Kasumi-1 (cell line): ENCODE data around the gene RTEL1.

Experiments used
- DNase-seq, 2 experiments: peaks; one replicate each; lab custom pipeline; 2025; lab: John Stamatoyannopoulos, UW

The RTEL1 gene

DNA sequence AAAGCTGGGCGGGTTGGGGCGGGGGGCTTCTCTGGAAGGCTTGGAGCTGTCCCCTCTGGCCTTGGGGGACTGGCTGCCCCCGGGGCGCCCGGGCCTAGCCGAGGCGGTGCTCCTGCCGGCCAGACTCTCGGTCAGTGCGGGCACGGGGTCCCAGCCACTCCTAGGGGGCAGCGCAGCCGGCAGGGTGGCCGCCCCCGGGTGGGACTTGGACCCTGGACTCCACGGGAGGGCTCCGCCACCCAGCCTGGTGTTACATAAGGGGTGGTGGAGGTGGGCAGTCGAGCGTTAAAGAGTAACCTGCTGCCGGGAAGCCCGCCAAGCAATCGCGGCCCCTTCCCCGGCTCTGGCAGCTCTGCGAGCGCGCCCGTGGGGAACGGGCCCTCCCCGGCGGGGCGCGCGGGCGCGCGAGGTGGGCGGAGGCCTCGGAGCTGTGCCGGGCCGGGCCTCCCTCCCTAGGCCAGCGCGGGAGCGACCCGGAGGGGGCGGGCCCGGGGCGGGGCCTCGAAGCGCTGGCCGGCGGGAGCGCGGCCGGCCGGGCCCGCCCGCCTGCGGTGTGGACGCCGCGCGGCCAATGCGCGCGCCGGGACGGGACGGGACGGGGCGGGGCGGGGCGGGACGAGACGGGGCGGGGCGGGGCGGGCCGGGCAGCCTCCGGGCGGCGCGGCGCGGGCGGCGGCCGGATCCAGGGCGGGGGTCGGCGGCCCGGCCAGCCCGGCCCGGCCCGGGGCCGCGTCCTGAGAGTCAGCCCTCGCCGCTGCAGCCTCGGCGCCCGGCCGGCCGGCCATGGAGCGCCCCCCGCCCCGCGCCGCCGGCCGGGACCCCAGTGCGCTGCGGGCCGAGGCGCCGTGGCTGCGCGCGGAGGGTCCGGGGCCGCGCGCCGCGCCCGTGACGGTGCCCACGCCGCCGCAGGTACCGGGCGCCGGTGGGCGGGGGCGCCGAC is 81.3 kb downstream of the RTEL1 start, which contains the start of gene SLC2A4RG:
TSS of gene SLC2A4RG (plus strand) at position 647 of the 940 bp plus-strand sequence. CDS start at position 784, 137 bp downstream.
- DNase-seq: peak; percentile 19 to 31

DNA sequence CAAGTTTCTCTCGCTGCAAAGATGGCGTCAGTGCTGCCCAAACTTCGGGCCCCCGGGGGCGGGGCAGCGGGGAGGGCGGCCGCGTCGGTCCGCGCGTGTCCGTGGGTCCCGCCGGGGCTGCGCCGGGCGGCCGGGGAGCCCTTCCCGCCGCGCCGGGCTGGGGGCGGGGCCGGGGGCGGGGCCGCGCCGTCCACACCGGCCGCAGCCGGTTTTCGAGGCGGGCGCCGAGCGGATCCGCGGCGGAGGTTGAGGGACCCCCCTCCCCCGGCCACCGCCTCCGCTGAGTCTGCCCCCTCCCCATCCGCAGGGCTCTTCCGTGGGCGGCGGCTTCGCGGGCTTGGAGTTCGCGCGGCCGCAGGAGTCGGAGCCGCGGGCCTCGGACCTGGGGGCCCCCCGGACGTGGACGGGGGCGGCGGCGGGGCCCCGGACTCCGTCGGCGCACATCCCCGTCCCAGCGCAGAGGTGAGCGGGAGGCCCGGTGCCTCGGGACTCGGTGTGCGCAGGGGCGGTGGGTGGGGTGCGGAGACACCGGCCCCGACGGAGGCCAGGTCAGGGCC is 82.0 kb downstream of the RTEL1 start:
- DNase-seq: no peak

DNA sequence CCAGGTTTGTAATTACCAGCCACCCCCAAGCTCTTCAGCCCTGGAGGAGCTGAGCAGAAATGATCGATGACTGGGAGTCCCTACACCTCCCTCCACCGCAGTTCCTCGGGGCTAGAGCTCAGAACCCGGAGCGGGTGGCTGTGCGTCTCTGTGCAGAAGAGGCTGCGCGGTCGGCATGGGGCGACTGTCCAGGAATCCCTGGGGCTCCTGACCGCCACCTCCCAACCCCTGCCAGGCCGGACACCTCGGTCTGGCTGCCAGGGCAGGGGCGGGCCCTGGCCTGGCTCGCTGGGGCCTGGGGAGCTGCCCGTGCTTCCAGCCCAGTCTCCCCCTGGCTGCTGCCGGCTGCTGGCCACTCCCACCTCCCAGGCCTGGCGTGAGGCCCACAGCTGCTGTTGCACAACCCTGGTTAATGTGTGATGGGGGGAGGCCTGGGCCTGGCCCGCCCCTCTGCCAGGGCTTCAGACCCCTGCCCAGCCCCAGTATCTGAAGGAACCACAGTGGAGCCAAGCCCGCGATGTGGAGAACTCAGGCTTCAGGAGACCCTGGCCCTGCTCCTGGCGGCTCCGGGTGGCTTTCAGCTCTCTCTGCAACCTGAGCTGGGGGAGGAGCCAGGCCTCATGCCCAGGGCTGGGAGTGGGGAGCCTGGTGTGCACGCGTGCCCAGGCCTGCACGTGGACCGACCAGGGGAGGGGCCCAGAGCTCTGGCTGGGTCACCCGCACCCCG is 82.7 kb downstream of the RTEL1 start:
- DNase-seq: peak; percentile 63 to 86

DNA sequence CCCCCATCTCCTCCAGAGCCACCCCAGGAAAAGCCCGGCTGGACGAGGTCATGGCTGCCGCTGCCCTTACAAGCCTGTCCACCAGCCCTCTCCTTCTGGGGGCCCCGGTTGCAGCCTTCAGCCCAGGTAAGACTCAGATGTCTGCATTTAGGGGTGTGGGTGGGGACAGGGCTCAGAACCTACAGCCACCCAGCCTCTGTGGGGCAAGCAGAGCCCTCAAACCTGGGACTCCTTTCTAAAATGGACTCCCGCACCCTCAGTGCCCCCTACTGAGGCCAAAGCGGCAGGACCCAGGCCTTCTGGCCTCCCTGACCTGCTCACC is 83.2 kb downstream of the RTEL1 start:
- DNase-seq: no peak

DNA sequence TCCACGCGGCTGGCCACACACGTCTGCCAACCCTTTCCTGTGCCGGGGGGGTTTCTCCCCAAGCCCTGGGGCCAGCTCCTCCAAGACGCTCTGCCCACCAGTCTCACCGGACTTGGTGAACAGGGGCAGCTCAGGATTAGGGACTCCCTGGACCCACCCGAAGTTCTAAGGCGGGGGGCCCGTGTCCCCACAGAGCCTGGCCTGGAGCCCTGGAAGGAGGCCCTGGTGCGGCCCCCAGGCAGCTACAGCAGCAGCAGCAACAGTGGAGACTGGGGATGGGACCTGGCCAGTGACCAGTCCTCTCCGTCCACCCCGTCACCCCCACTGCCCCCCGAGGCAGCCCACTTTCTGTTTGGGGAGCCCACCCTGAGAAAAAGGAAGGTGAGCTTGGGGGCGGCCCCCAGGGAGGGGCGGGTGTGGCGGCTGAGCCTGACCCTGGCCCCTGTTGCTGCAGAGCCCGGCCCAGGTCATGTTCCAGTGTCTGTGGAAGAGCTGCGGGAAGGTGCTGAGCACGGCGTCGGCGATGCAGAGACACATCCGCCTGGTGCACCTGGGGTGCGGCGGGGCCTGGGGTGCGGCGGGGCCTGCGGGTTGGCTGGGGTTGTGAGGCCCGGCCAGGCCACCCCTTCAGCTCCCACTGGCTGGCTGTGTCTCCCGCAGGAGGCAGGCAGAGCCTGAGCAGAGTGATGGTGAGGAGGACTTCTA is 83.7 kb downstream of the RTEL1 start:
- no peak for DNase-seq

DNA sequence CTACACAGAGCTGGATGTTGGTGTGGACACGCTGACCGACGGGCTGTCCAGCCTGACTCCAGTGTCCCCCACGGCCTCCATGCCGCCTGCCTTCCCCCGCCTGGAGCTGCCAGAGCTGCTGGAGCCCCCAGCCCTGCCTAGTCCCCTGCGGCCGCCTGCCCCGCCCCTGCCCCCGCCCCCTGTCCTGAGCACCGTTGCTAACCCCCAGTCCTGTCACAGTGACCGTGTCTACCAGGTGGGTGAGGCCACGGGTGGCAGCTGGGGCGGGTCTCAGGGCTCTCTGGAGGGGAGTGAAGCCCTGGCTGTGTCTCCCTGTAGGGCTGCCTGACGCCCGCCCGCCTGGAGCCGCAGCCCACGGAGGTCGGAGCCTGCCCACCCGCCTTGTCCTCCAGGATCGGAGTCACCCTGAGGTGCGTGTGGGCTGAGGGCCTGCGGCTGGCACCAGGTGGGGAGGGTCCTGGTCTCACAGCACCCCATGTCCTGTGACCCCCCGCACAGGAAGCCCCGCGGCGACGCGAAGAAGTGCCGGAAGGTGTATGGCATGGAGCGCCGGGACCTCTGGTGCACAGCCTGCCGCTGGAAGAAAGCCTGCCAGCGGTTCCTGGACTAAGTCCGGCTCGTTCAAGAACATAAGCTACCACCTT is 84.4 kb downstream of the RTEL1 start:
- DNase-seq: no peak

DNA sequence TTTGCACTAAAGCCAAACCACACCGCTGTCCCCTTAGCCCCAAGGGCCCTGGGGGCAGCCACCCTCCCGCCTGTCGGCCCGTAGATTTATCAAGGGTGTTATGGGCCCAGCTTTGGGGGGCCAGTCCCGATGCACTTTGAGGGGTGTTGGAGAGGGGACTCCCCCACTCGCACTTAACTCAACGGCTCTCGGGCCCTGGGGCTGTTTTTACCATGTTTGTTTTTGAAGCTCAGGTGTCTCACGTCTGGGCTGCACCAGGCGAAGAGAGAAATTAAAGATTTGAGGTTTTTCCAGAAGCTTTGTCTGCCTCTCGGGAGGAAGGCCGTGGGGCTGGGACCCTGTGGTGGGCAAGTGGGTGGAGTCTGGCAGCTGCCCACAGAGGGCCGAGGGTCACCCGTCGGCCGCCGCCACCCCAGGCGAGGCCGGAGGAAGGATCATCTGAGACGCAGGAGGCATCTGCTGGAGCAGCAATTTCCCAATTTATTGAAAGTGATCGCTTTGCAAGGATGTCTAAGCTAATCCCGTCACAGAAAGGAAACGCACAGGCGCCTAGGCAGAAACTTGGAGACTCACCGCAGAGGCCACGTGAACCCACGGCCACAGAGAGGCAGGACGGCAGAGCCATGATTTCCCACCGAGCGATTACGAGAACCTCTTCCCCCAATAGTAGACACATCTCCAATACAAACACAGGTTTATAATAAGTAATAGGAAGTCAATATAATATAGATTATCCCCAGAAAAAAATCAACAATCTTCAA is 85.3 kb downstream of the RTEL1 start:
- DNase-seq: no peak

DNA sequence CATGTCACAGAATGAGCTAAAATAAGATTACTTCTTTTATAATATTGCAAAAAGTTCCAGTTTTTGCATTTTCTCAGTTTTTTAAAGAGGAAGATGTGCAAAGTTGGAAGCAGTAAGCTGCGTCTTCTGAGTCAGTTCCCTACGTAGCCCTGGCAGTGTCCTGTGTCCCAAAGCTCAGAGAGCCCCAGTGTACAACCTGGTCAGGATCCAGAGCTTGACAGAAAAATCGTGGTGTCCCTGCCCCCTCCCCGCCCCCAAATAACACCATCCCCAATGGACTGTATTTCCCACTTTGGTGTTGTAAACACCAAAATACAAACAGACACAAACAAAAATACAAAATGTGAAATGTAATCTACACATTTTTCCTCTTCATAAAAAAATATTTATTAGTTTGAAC is 86.0 kb downstream of the RTEL1 start:
- no peak for DNase-seq

DNA sequence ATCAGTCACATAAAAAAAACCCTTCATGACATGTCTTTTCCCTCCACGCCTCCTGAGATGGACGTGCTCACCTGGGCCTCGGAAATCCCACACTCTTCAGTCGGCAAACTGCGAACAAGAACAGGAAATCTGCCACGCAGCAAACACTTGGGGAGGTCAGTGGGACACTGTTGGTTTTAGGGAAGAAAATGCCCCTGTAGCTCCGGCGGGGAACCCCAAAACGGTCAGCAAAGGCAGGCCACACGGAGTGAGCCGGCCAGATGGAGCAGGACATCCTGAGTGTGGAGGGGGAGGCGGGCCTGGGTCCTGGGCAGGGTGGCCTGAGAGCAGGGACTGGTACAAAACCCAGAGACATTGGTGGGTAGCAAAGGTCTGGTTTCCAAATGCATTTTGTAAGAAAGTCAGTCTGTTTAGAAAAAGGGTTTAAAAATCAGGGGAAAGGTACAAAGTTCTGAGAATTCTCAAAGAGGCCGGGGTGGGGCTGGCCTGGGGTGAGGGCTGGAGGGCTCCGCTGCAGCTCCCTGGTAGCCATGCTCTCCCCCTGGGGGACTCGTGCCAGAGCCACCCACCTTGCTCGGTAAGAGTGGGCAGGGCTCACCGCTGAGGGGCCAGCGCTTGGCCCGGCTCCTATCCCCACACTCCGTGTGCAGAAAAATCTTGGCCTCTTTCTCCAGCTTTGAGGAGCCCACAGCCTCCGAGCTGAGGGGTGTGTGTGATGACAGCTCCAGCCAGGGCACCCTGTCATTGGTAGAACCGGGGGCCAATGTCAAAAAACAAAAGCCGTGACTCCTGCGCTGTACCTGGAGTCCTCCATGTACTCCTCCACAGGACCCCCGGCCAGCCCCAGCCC is 86.7 kb downstream of the RTEL1 start:
- DNase-seq: no peak

DNA sequence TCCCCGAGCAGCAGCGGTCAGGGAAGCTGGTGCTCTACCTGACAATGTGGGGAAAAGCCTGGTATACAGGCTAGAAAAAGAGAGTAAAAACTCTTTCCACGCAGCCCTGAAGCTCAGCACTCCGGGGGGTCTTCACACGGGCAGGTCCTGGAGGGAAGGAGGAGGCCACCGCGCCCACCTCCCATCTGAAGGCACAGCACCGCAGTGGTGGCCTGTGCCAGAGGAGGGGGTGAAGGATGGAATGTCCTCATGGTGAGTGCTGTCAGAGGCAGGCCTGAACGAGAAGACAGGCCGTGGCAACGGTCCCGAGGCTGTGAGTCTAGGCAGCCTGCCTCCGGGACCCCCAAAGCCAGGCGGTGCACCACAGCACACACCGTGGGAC is 87.3 kb downstream of the RTEL1 start:
- no peak for DNase-seq
